ENCODE results near the gene CCDC107.
A peak's percentile ranks its signal among the peaks of the same experiment; 100 is the strongest.

The CCDC107 gene

GRCh38 chr9:35662437-35662836 lies 4.3 kb downstream of the CCDC107 start:
- no peak for DNase-seq

- DNase-seq, result peak; percentile 83
These were observed 6.7 kb downstream of the CCDC107 start, which contains the start of gene ARHGEF39 for GRCh38 chr9:35664531-35665470. Gene ARHGEF39 (minus strand): TSS chr9:35665195. CDS start chr9:35665169, 26 bp downstream.

GRCh38 chr9:35665471-35665818 lies 7.4 kb downstream of the CCDC107 start:
- no peak for DNase-seq

GRCh38 chr9:35666045-35666444 lies 8.0 kb downstream of the CCDC107 start:
- no peak for DNase-seq

GRCh38 chr9:35666549-35666948 lies 8.5 kb downstream of the CCDC107 start:
- DNase-seq, result no peak

GRCh38 chr9:35667939-35668338 lies 9.8 kb downstream of the CCDC107 start:
- DNase-seq, result no peak

- no peak for DNase-seq
These were observed 11.4 kb downstream of the CCDC107 start for GRCh38 chr9:35669331-35670145.

- no peak for DNase-seq
These were observed 15.3 kb downstream of the CCDC107 start, which contains the start of gene CA9 for GRCh38 chr9:35673132-35674024. Gene CA9 (plus strand): TSS chr9:35673928. CDS start chr9:35673960, 32 bp downstream.

GRCh38 chr9:35674025-35674361 lies 15.9 kb downstream of the CCDC107 start:
- no peak for DNase-seq

GRCh38 chr9:35675204-35675603 lies 17.1 kb downstream of the CCDC107 start:
- no peak for DNase-seq

- no peak for DNase-seq
These were observed 17.8 kb downstream of the CCDC107 start for GRCh38 chr9:35675732-35676392.

- no peak for DNase-seq
These were observed 21.0 kb downstream of the CCDC107 start for GRCh38 chr9:35679091-35679490.

- no peak for DNase-seq
These were observed 21.8 kb downstream of the CCDC107 start for GRCh38 chr9:35679766-35680330.

- no peak for DNase-seq
These were observed 22.4 kb downstream of the CCDC107 start for GRCh38 chr9:35680331-35681105.

GRCh38 chr9:35681341-35682002 lies 23.4 kb downstream of the CCDC107 start:
- peak; percentile 50 for DNase-seq

- DNase-seq, result no peak
These were observed 24.0 kb downstream of the CCDC107 start for GRCh38 chr9:35682051-35682450.

- DNase-seq, result no peak
These were observed 24.6 kb downstream of the CCDC107 start for GRCh38 chr9:35682520-35683315.

GRCh38 chr9:35683323-35683722 lies 25.2 kb downstream of the CCDC107 start:
- DNase-seq, result no peak

GRCh38 chr9:35684921-35685320 lies 26.8 kb downstream of the CCDC107 start:
- no peak for DNase-seq

GRCh38 chr9:35685506-35685905 lies 27.4 kb downstream of the CCDC107 start:
- DNase-seq, result no peak
